GDM1 (cell line): ENCODE measurements around the gene DLEC1.
"Not testable (repeated sequence)": the region's sequence is repeated elsewhere in the genome, so short reads cannot be mapped to it uniquely, and the experiment has no call there.

Experiments
- DNase-seq: peaks from one replicate; lab custom pipeline; 2025; lab: John Stamatoyannopoulos, UW

The DLEC1 gene

GRCh38 chr3:38084334-38085310 lies 45.6 kb downstream of the DLEC1 start:
- no peak for DNase-seq

- no peak for DNase-seq
Observed at GRCh38 chr3:38085311-38085942, 46.4 kb downstream of the DLEC1 start.

- DNase-seq = no peak
Observed at GRCh38 chr3:38085943-38086324, 46.9 kb downstream of the DLEC1 start.

DNA sequence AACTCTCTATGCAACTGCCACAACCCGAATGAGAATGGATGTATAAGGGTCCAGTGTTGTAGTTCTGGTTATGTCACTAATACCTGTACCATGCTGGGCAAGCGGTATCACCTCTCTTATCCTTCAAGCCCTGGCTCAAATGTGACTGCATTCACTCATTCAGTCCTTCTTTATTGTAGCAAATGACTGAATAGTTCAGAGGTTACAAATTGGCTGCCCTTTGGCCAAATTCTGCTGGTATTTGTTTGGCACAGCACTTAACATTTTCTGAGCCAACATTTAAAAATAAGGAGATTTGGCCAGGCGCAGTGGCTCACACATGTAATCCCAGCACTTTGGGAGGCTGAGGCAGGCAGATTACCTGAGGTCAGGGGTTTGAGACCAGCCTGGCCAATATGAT lies 47.5 kb downstream of the DLEC1 start:
- no peak for DNase-seq

DNA sequence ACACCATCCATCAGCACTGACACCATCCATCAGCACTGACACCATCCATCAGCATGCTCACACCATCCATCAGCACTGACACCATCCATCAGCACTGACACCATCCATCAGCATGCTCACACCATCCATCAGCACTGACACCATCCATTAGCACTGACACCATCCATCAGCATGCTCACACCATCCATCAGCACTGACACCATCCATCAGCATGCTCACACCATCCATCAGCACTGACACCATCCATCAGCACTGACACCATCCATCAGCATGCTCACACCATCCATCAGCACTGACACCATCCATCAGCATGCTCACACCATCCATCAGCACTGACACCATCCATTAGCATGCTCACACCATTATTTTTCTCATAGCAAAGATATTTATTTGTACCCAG lies 48.3 kb downstream of the DLEC1 start:
- DNase-seq = not testable (repeated sequence)

GRCh38 chr3:38088126-38089078 lies 49.4 kb downstream of the DLEC1 start:
- DNase-seq = no peak

GRCh38 chr3:38089163-38089562 lies 50.2 kb downstream of the DLEC1 start:
- DNase-seq = no peak

- no peak for DNase-seq
Observed at GRCh38 chr3:38090453-38090852, 51.4 kb downstream of the DLEC1 start.

DNA sequence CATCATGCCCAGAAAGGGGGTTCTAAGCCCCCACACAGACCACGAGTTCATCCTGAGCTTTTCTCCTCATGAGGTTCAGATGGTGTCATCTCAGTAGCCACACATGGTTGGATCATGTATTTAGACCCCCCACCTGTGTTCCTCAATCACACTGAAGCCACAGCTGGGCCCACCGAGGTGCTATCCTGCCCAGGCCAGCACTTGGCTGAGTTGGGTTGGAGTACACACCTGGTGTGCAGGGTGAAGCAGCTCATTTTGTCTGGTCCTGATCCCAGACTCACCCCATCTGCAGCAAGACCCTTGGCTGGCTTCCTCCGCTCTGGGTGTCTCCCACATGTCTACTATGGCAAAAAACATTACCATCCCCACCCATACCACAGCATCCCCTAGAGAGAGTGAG lies 56.0 kb downstream of the DLEC1 start:
- no peak for DNase-seq

GRCh38 chr3:38095669-38096483 lies 56.9 kb downstream of the DLEC1 start:
- no peak for DNase-seq

DNA sequence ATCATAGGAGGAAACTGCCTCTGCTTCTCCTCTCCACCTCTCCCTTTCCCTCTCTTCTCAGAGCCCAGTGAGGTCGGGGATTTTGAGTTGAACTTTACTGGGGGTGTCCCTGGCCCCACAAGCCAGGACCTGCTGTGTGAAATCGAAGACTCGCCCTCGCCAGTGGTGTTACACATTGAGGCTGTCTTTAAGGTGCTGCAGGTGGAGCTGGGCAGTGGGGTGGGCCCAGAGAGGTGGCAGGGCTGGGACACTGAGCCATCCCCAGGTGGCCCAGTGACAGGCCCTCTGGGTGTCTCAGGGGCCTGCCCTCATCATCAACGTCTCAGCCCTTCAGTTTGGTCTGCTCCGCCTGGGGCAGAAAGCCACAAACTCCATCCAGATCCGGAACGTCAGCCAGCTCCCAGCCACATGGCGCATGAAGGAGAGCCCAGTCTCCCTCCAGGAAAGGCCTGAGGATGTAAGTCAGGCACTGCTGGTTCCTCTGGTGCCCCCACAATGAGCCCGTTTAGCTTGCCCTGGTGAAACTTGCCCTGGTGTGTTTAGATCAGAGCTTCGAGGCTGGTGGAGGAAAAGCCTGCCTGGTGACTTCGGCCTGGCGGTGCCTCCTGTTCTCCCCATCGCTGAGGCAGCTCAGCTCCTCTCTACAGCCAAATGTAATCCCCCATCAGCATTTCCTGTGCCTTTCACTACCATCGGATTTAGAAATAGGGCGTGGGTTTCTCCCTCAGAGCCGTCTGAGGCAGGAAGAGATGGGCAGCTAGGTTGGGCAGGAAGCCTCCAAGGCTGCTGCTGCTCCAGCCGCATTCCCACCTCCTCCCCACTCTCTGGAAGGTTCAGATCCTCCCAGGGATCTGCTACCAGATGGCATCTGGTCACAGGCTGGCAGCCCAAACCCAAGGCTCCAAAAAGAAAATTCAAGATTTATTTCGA lies 58.7 kb downstream of the DLEC1 start:
- DNase-seq = no peak

GRCh38 chr3:38098376-38098723 lies 59.3 kb downstream of the DLEC1 start:
- DNase-seq = no peak

- DNase-seq = no peak
Observed at GRCh38 chr3:38099518-38099917, 60.5 kb downstream of the DLEC1 start.

DNA sequence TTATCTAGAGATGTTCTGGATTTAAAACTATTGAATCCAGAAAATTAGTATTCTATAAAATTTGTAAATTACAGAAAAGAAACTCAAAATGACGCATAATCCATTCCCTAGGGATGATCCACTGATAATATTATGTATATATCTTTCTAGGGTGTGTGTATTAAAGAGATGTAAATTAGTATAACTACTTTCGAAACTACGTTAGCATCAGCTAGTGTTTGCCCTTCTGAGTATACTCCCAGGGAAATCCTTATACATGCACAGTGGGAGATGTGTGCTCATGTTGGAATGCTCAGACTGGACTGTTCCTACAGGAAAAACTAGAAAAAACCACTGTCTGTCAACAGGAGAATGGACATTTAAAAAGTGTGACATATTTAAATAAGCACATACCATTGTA lies 61.5 kb downstream of the DLEC1 start:
- no peak for DNase-seq

- DNase-seq = no peak
Observed at GRCh38 chr3:38101811-38102443, 62.9 kb downstream of the DLEC1 start.

GRCh38 chr3:38102444-38102814 lies 63.4 kb downstream of the DLEC1 start:
- no peak for DNase-seq

DNA sequence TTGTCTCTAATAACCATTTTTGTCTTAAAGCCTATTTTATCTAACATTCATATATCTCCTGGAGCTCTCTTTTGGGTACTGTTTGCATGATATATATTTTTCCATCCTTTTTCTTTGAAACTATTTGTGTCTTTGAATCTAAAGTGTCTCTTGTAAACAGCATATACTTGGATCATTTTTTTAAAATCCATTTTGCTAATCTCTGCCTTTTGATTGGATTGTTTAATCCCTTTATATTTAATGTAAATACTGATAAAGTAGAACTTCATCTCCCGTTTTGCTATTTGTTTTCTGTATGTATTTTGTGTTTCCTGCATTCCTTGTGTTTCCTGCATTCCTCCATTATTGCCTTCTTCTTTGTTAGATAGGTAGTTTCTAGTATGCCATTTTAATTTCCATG lies 66.5 kb downstream of the DLEC1 start:
- DNase-seq = no peak

- no peak for DNase-seq
Observed at GRCh38 chr3:38107911-38108648, 69.1 kb downstream of the DLEC1 start.
